Bronchial epithelial cell (primary cell): ENCODE measurements around the gene ANKRD55. TPM values are rescaled to one million over a fixed set of nuclear protein-coding genes. Genes with fewer than 3 reads are reported as not detected.
A peak's percentile ranks its signal among the peaks of the same experiment; 100 is the strongest.
"Not testable (repeated sequence)": the region's sequence is repeated elsewhere in the genome, so short reads cannot be mapped to it uniquely, and the experiment has no call there.

Experiments used
- DNase-seq: peaks from one replicate; pipeline ENCODE4 v3.0.0-alpha.2; 2010; ENCODE audit warnings: low read depth
- FAIRE-seq: peaks from 2 replicates; lab custom pipeline; 2011; peaks lifted over from hg19 to GRCh38; lab: Jason Lieb, UNC
- H3K27me3 ChIP-seq: 2 replicates; pipeline ENCODE4 v1.5.1; 2011; ENCODE audit warnings: low read length; ENCODE audit not compliant: control insufficient read depth, insufficient read depth
- H3K36me3 ChIP-seq: 2 replicates; pipeline ENCODE4 v1.5.1; 2011; ENCODE audit warnings: low read length; ENCODE audit not compliant: control insufficient read depth, insufficient read depth
- H3K4me3 ChIP-seq: 2 replicates; pipeline ENCODE4 v1.5.1; 2011; ENCODE audit warnings: mild to moderate bottlenecking, low read depth, low read length, control low read depth
- CTCF ChIP-seq: IDR thresholded peaks from 2 replicates; pipeline ENCODE4 v1.5.1; 2011; ENCODE audit warnings: mild to moderate bottlenecking, moderate library complexity, low read length, control low read depth, inconsistent platforms; ENCODE audit not compliant: insufficient read depth, severe bottlenecking
- total RNA-seq: library from RNA; depleted of rRNA; stranded (reverse); fragments of >200 nt; gene quantifications from 2 replicates; pipeline ENCODE4 v1.2.1, GENCODE V29; 2014

The ANKRD55 gene
- total RNA-seq, 1 donor from 2014 or later: not detected

GRCh38 chr5:56215019-56215830, 17.9 kb downstream of the ANKRD55 start:
- no peaks in the 10 kb centered on the region for H3K27me3 ChIP-seq
- no peak overlapping the region for H3K4me3 ChIP-seq
- FAIRE-seq (no peak), DNase-seq (no peak)
- no peaks in the 10 kb centered on the region for H3K36me3 ChIP-seq
- TF ChIP-seq CTCF: no peak

GRCh38 chr5:56213886-56214535, 19.1 kb downstream of the ANKRD55 start:
- FAIRE-seq: not testable (repeated sequence)
- peak; percentile 50 for DNase-seq

GRCh38 chr5:56212130-56212879, 20.8 kb downstream of the ANKRD55 start:
- no peak for TF ChIP-seq CTCF
- DNase-seq: no peak
- Histone ChIP-seq H3K27me3 (no peaks in the 10 kb centered on the region), H3K36me3 (no peaks in the 10 kb centered on the region), H3K4me3 (no peak overlapping the region)
- no peak for FAIRE-seq

More at GRCh38 chr5:56213886-56214535, 19.1 kb downstream of the ANKRD55 start:
- H3K36me3 ChIP-seq, H3K4me3 ChIP-seq, H3K27me3 ChIP-seq: not testable (repeated sequence)

DNA sequence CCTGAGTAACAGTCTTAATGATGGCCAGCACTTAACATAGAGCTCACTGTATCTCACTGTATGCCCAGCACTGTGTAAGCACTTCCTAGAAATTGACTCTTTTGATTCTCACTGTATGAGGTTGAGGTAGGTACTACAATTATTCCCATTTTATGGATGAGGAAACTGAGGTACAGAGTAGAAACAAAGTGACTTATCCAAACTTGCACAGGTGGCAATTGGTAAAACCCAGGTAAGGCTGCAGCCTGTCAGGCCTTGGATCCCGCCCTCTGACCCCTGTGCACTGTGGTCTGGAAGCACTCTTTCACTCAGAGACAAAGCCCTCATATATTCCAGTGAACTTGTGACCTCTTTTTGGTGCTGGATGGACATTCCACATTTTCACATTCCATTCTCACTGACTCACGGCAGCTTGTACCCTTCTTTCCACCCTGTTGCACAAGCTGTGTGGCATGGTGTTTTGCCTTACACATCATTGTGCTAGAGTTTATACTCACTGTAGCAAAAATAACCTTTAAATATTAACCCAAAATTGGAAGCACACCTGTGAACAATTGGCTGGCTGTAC, 21.7 kb downstream of the ANKRD55 start:
- no peaks in the 10 kb centered on the region for H3K27me3 ChIP-seq
- FAIRE-seq: no peak
- peak; percentile 66 for DNase-seq
- TF ChIP-seq CTCF: no peak
- no peaks in the 10 kb centered on the region for H3K36me3 ChIP-seq
- H3K4me3 ChIP-seq: no peak overlapping the region

DNA sequence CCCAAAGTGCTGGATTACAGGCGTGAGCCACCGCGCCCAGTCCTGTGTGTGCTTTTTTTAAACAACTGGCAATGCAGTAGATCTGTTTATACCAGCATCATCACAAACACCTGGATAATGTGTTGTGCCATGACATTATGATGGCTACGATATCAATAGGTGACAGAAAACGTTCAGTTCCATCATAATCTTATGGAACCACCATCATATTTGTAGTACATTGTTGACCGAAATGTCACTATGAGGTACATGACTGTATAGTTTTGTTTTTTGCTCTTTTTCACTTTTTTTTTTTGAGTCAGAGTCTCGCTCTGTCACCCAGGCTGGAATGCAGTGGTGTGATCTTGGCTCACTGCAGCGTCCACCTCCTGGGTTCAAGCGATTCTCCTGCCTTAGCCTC, 24.4 kb downstream of the ANKRD55 start:
- DNase-seq (no peak), FAIRE-seq (no peak)
- Histone ChIP-seq H3K27me3 (no peaks in the 10 kb centered on the region), H3K36me3 (no peaks in the 10 kb centered on the region), H3K4me3 (no peak overlapping the region)
- TF ChIP-seq CTCF: no peak
